ENCODE measurements around the gene MYB. TPM values are rescaled to one million over a fixed set of nuclear protein-coding genes. Genes with fewer than 3 reads are reported as not detected.

MYB gene
- total and polyA plus RNA-seq, 2 of the 8 experiments (the other 6 are each of a cell fraction or from before 2014, with no cell fraction given): 4.0 to 7.6 TPM

- Histone ChIP-seq H3K4ac (replicated peaks; ENCODE audit: insufficient read length, low read depth, low read length) (no peak overlapping the region), H4K5ac (ENCODE audit: insufficient read length, low read depth, low read length) (no peak overlapping the region), H3K36me3 (ENCODE audit: control insufficient read depth in 2 of 4, insufficient read depth in 4 of 4, low read length in 3 of 4) (no peaks in the 10 kb centered on the region), H4K91ac (replicated peaks; ENCODE audit: insufficient read length, low read length) (no peak overlapping the region), H2BK15ac (ENCODE audit: low read length) (no peak overlapping the region), H3K23ac (ENCODE audit: insufficient read length) (no peak overlapping the region), H2BK20ac (ENCODE audit: low read length) (no peak overlapping the region), H3K4me3 (ENCODE audit: extremely low read depth in 1 of 4, insufficient read depth in 2 of 4, low read depth in 3 of 4, low read length in 4 of 4) (no peak overlapping the region), H3K23me2 (ENCODE audit: low read depth, low read length) (no peaks in the 10 kb centered on the region), H3K27me3 (replicated peaks in 1 of 4; ENCODE audit: control insufficient read depth in 3 of 4, extremely low read depth in 1 of 4, insufficient read depth in 3 of 4, low read length in 3 of 4) (no peaks in the 10 kb centered on the region), H3K56ac (replicated peaks; ENCODE audit: insufficient read length, low read depth, low read length) (no peak overlapping the region), H2AK5ac (ENCODE audit: low read depth, low read length) (no peak overlapping the region), H2BK12ac (ENCODE audit: low read depth, low read length) (no peak overlapping the region), H3K14ac (ENCODE audit: insufficient read length) (no peak overlapping the region), H3K9ac (replicated peaks in 1 of 4; ENCODE audit: extremely low read depth in 1 of 4, low read depth in 3 of 4, low read length in 3 of 4) (no peak overlapping the region), H3K9me3 (ENCODE audit: insufficient read depth in 2 of 2, low read depth in 1 of 2, low read length in 1 of 2) (no peaks in the 10 kb centered on the region), H3K27ac (ENCODE audit: low read depth, low read length) (no peak overlapping the region), H3K79me2 (ENCODE audit: control insufficient read depth in 1 of 2, insufficient read depth in 2 of 2, low read length in 2 of 2) (no peaks in the 10 kb centered on the region), H4K8ac (ENCODE audit: extremely low read depth, insufficient read depth, low read length) (no peak overlapping the region), H4K20me1 (replicated peaks in 1 of 2; ENCODE audit: control insufficient read depth in 1 of 2, insufficient read depth in 2 of 2, low read length in 2 of 2) (no peaks in the 10 kb centered on the region), H3K18ac (ENCODE audit: extremely low read depth, low read length) (no peak overlapping the region), H2BK5ac (ENCODE audit: low read depth, low read length) (no peak overlapping the region), H3K4me2 (ENCODE audit: insufficient read depth in 1 of 2, low read depth in 2 of 2, low read length in 2 of 2) (no peak overlapping the region), H3K4me1 (replicated peaks in 1 of 4; ENCODE audit: control insufficient read depth in 3 of 4, insufficient read depth in 4 of 4, low read length in 3 of 4) (peaks cover 3 to 7% (median 5%) of the 10 kb centered on the region in 4 experiments; a peak in 4 of 7 replicates), H3K79me1 (ENCODE audit: low read depth, low read length) (no peaks in the 10 kb centered on the region), H2AFZ (ENCODE audit: low read length) (no peak overlapping the region), H2BK120ac (replicated peaks; ENCODE audit: low read depth, low read length) (no peak overlapping the region)
- TF ChIP-seq ZNF274 (IDR thresholded peaks at IDR 0.05; ENCODE audit: borderline replicate concordance, extremely low read depth, low read length): no peak
- TF ChIP-seq, protein P1, sequence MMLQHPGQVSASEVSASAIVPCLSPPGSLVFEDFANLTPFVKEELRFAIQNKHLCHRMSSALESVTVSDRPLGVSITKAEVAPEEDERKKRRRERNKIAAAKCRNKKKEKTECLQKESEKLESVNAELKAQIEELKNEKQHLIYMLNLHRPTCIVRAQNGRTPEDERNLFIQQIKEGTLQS (IDR thresholded peaks at IDR 0.05; ENCODE audit: insufficient read depth, low read depth, low read length): no peak
- TF ChIP-seq POU5F1 (IDR thresholded peaks at IDR 0.05; ENCODE audit: low read depth, low read length): no peak
- no peak for TF ChIP-seq USF2 (IDR thresholded peaks at IDR 0.05; ENCODE audit: low read length)
- no peak for TF ChIP-seq GABPA (IDR thresholded peaks at IDR 0.05; ENCODE audit: borderline replicate concordance, insufficient read depth, low read length)
- TF ChIP-seq CREB1 (IDR thresholded peaks at IDR 0.05): no peak
- TF ChIP-seq CTBP2 (IDR thresholded peaks at IDR 0.05; ENCODE audit: borderline replicate concordance, insufficient read depth, insufficient read length, low read length): no peak
- TF ChIP-seq RNF2 (IDR thresholded peaks at IDR 0.05; ENCODE audit: borderline replicate concordance, low read depth, low read length, missing control alignments, poor library complexity, severe bottlenecking): no peak
- TF ChIP-seq NRF1 (IDR thresholded peaks at IDR 0.05; ENCODE audit: low read depth, low read length): no peak
- TF ChIP-seq EZH2 (IDR thresholded peaks at IDR 0.05; ENCODE audit: low read depth, low read length, severe bottlenecking): no peak
- FAIRE-seq (no peak), DNase-seq (ENCODE audit: low read depth in 1 of 2, low spot score in 2 of 2) (no peak)
- CTCF ChIA-PET (ENCODE audit: partially characterized antibody): interaction anchor here (0.6 to 6.8 kb wide), 46 partner anchors 9 to 1558 kb away, joined by 3 to 78 read pairs (median 4); no protein-coding TSS in a partner anchor
- POLR2A ChIA-PET (ENCODE audit: partially characterized antibody): interaction anchor here (1.0 kb wide), 1 partner anchor 38 kb away, joined by 3 read pairs; no protein-coding TSS in a partner anchor
- 29% methylated on average over 4 of the region's 4 CpGs; no CpG with 5 or more reads in 1 of the 2 experiments for WGBS, 2 experiments (ENCODE audit: extremely low coverage in 1 of 2, insufficient coverage in 1 of 2, insufficient read length in 1 of 2, insufficient replicate concordance in 2 of 2, low coverage in 1 of 2, low lambda C conversion rate in 2 of 2, missing lambda C conversion rate in 1 of 2)
These were observed 36.4 kb upstream of the MYB start for GRCh38 chr6:135144673-135145062.

Measured in H1 (cell line).